Activated naive CD8-positive, alpha-beta T cell treated with anti-CD3 and anti-CD28 coated beads for 36 hours (primary cell): ENCODE results near the gene NEIL1. TPM values are rescaled to one million over a fixed set of nuclear protein-coding genes. Genes with fewer than 3 reads are reported as not detected.
A peak's percentile ranks its signal among the peaks of the same experiment; 100 is the strongest.
"Not testable (repeated sequence)": the region's sequence is repeated elsewhere in the genome, so short reads cannot be mapped to it uniquely, and the experiment has no call there.

Source experiments
- DNase-seq: peaks from one replicate; pipeline ENCODE4 v3.0.0; 2021
- H3K27ac Mint-ChIP-seq: one replicate; pipeline ENCODE4 v1.8.0; 2022; ENCODE audit warnings: mild to moderate bottlenecking, moderate library complexity, mixed read lengths
- H3K27me3 Mint-ChIP-seq: one replicate; pipeline ENCODE4 v1.8.0; 2022; ENCODE audit warnings: mild to moderate bottlenecking, mixed read lengths
- H3K36me3 Mint-ChIP-seq: one replicate; pipeline ENCODE4 v1.8.0; 2021; ENCODE audit warnings: mild to moderate bottlenecking, mixed read lengths
- H3K4me1 Mint-ChIP-seq: one replicate; pipeline ENCODE4 v1.8.0; 2021; ENCODE audit warnings: mixed read lengths
- H3K4me3 Mint-ChIP-seq: one replicate; pipeline ENCODE4 v1.8.0; 2022; ENCODE audit warnings: mild to moderate bottlenecking, moderate library complexity, mixed read lengths
- H3K9me3 Mint-ChIP-seq: one replicate; pipeline ENCODE4 v1.8.0; 2022; ENCODE audit warnings: mixed read lengths
- total RNA-seq, 2 experiments: library from RNA; stranded (reverse); gene quantifications; one replicate each; pipeline ENCODE4 v1.2.3, GENCODE V29; 2021

NEIL1 gene
- 1 to 10 TPM; 5.4 to 7.3 TPM for total RNA-seq

- H3K4me3 Mint-ChIP-seq, result peak within 1 kb of the TSS; percentile 81
- peaks cover 30% of the 10 kb centered on the region for H3K4me1 Mint-ChIP-seq
- H3K9me3 Mint-ChIP-seq, result peaks cover 11% of the 10 kb centered on the region
- peak within 1 kb of the TSS; percentile 46 for H3K27ac Mint-ChIP-seq
- DNase-seq, result no peak
- H3K36me3 Mint-ChIP-seq, result peaks cover 28% of the 10 kb centered on the region
- peaks cover 4% of the 10 kb centered on the region for H3K27me3 Mint-ChIP-seq
Measured at GRCh38 chr15:75346796-75347221, at the start of gene NEIL1. TSS of gene NEIL1 (plus strand) at chr15:75347039. CDS start at chr15:75348906, 1,867 bp downstream.

GRCh38 chr15:75298541-75299310 lies 48.1 kb upstream of the NEIL1 start:
- H3K27me3 Mint-ChIP-seq, DNase-seq, H3K9me3 Mint-ChIP-seq, H3K36me3 Mint-ChIP-seq, H3K27ac Mint-ChIP-seq, H3K4me1 Mint-ChIP-seq, H3K4me3 Mint-ChIP-seq: not testable (repeated sequence)

GRCh38 chr15:75299311-75299688 lies 47.5 kb upstream of the NEIL1 start:
- not testable (repeated sequence) for H3K36me3 Mint-ChIP-seq, H3K4me3 Mint-ChIP-seq, H3K27me3 Mint-ChIP-seq, H3K4me1 Mint-ChIP-seq, H3K9me3 Mint-ChIP-seq, H3K27ac Mint-ChIP-seq
- peak; percentile 52 for DNase-seq

GRCh38 chr15:75300026-75300425 lies 46.8 kb upstream of the NEIL1 start:
- not testable (repeated sequence) for H3K36me3 Mint-ChIP-seq, H3K27ac Mint-ChIP-seq, H3K4me1 Mint-ChIP-seq, H3K9me3 Mint-ChIP-seq, DNase-seq
- Mint-ChIP-seq H3K4me3 (peak overlapping the region; percentile 25), H3K27me3 (peaks cover 15% of the 10 kb centered on the region)

- Mint-ChIP-seq H3K36me3 (no peaks in the 10 kb centered on the region), H3K9me3 (no peaks in the 10 kb centered on the region), H3K27ac (no peak overlapping the region), H3K4me3 (no peak overlapping the region), H3K27me3 (peaks cover 36% of the 10 kb centered on the region), H3K4me1 (no peaks in the 10 kb centered on the region)
- no peak for DNase-seq
Measured at GRCh38 chr15:75302318-75302717, 44.5 kb upstream of the NEIL1 start.

GRCh38 chr15:75302753-75303152 lies 44.1 kb upstream of the NEIL1 start:
- H3K4me3 Mint-ChIP-seq, H3K9me3 Mint-ChIP-seq, H3K4me1 Mint-ChIP-seq, H3K36me3 Mint-ChIP-seq, H3K27ac Mint-ChIP-seq, DNase-seq: not testable (repeated sequence)
- H3K27me3 Mint-ChIP-seq, result peaks cover 41% of the 10 kb centered on the region

- no peak overlapping the region for H3K27ac Mint-ChIP-seq
- no peak for DNase-seq
- H3K4me1 Mint-ChIP-seq, result no peaks in the 10 kb centered on the region
- H3K36me3 Mint-ChIP-seq, result no peaks in the 10 kb centered on the region
- H3K9me3 Mint-ChIP-seq, result no peaks in the 10 kb centered on the region
- no peak overlapping the region for H3K4me3 Mint-ChIP-seq
- H3K27me3 Mint-ChIP-seq, result peaks cover 58% of the 10 kb centered on the region
Measured at GRCh38 chr15:75306188-75306587, 40.7 kb upstream of the NEIL1 start.

GRCh38 chr15:75307778-75308390 lies 39.0 kb upstream of the NEIL1 start:
- peak; percentile 25 for DNase-seq
- Mint-ChIP-seq H3K9me3 (no peaks in the 10 kb centered on the region), H3K4me3 (no peak overlapping the region), H3K36me3 (no peaks in the 10 kb centered on the region), H3K27me3 (peaks cover 60% of the 10 kb centered on the region), H3K4me1 (peaks cover 2% of the 10 kb centered on the region), H3K27ac (no peak overlapping the region)

GRCh38 chr15:75309711-75310110 lies 37.1 kb upstream of the NEIL1 start:
- DNase-seq, result no peak
- peaks cover 2% of the 10 kb centered on the region for H3K4me1 Mint-ChIP-seq
- no peaks in the 10 kb centered on the region for H3K9me3 Mint-ChIP-seq
- H3K36me3 Mint-ChIP-seq, result no peaks in the 10 kb centered on the region
- H3K27me3 Mint-ChIP-seq, result peaks cover 48% of the 10 kb centered on the region
- no peak overlapping the region for H3K27ac Mint-ChIP-seq
- no peak overlapping the region for H3K4me3 Mint-ChIP-seq

- not testable (repeated sequence) for H3K36me3 Mint-ChIP-seq, H3K27ac Mint-ChIP-seq, H3K4me1 Mint-ChIP-seq, H3K9me3 Mint-ChIP-seq, DNase-seq, H3K4me3 Mint-ChIP-seq
- peaks cover 21% of the 10 kb centered on the region for H3K27me3 Mint-ChIP-seq
Measured at GRCh38 chr15:75312548-75312947, 34.3 kb upstream of the NEIL1 start.

GRCh38 chr15:75313116-75313845 lies 33.6 kb upstream of the NEIL1 start:
- no peaks in the 10 kb centered on the region for H3K36me3 Mint-ChIP-seq
- no peak for DNase-seq
- H3K27ac Mint-ChIP-seq, result no peak overlapping the region
- H3K27me3 Mint-ChIP-seq, result peaks cover 15% of the 10 kb centered on the region
- H3K4me1 Mint-ChIP-seq, result peaks cover 2% of the 10 kb centered on the region
- H3K9me3 Mint-ChIP-seq, result no peaks in the 10 kb centered on the region
- no peak overlapping the region for H3K4me3 Mint-ChIP-seq

GRCh38 chr15:75314552-75315290 lies 32.1 kb upstream of the NEIL1 start:
- DNase-seq, result no peak
- no peaks in the 10 kb centered on the region for H3K9me3 Mint-ChIP-seq
- peaks cover 4% of the 10 kb centered on the region for H3K27me3 Mint-ChIP-seq
- no peak overlapping the region for H3K4me3 Mint-ChIP-seq
- no peak overlapping the region for H3K27ac Mint-ChIP-seq
- peaks cover 2% of the 10 kb centered on the region for H3K4me1 Mint-ChIP-seq
- H3K36me3 Mint-ChIP-seq, result no peaks in the 10 kb centered on the region

GRCh38 chr15:75319231-75319897 lies 27.5 kb upstream of the NEIL1 start:
- not testable (repeated sequence) for H3K4me1 Mint-ChIP-seq, H3K27me3 Mint-ChIP-seq, H3K4me3 Mint-ChIP-seq, H3K36me3 Mint-ChIP-seq, H3K27ac Mint-ChIP-seq, DNase-seq, H3K9me3 Mint-ChIP-seq

GRCh38 chr15:75321711-75322110 lies 25.1 kb upstream of the NEIL1 start:
- H3K27ac Mint-ChIP-seq, result no peak overlapping the region
- H3K4me1 Mint-ChIP-seq, result no peaks in the 10 kb centered on the region
- no peaks in the 10 kb centered on the region for H3K27me3 Mint-ChIP-seq
- no peaks in the 10 kb centered on the region for H3K36me3 Mint-ChIP-seq
- no peaks in the 10 kb centered on the region for H3K9me3 Mint-ChIP-seq
- DNase-seq, result no peak
- no peak overlapping the region for H3K4me3 Mint-ChIP-seq
